GM15510 (cell line): ENCODE measurements around the gene RIMS4.

Source experiments
- POLR2A ChIP-seq: IDR thresholded peaks from 3 replicates; pipeline ENCODE4 v1.6.1; 2011; ENCODE audit warnings: borderline replicate concordance; ENCODE audit not compliant: insufficient read length; ENCODE audit errors: extremely low read depth

The RIMS4 gene

DNA sequence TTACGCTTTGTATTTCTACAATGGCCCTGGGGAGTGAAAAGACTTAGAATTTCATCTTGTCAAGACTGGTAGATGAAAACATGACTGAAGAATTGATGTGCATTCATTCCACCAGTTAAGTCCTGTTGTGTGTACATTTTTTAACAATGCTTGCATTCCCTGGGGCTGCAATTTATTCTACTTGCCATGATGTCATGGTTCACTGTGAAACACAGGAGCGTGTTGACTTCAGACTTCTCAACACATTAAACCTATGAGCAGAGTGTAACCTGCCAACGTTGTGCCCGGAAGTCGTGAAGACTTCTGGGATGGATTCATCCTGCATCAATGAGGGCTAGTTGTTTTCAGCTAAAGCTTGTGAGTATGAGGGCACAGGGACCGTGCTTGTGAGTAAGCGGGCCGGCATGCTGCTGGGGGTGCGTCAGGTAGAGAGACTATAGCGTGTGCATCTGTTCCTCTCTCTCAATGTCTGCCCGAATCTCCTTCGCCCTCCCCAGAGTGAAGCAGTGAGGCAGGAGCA lies 26.3 kb upstream of the RIMS4 start:
- no peak for TF ChIP-seq POLR2A

DNA sequence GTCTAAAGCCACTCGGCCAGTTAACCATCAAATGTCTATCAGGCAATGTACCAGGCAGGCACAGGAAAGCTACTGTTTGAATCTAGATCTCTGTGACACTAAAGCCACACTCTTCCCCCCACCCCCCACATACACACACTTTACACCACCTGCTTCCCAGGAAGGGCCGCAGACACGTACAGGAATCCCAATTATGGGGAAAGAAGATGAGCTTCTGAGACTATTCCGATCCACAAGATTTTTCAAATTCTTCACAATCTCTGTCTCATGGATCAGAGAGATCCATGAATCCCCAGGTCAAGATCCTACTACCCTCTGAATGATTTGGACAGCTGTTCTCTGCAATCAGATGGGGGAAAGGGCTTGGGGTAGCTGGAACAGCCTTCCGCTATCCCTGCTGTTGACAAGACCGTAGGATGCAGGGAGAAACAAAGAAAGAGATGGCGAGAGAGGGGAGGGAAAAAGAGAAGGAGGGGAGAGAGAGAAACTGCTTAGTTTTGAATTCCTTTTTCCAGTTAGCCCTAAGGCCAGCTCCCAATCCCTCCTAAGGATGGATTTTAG lies 25.4 kb upstream of the RIMS4 start:
- TF ChIP-seq POLR2A = no peak

DNA sequence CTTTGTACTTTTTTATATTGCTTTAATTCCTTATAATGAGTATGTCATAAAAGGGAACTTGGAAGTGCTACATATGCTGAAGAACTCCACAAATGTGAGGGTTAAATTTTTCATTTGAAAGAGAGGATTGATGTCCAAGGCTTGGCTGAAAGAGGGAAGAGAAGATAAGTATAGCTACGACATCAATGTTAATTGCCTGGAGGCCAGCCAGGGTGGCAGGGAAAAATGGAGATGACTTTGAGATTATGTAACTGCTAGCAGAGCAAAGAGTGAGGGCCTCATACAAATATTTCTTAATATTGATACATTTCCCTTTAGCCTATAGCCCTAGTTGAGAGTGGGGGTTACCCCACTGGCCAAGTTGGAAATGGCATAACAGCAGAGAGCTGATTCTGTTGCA lies 24.8 kb upstream of the RIMS4 start:
- no peak for TF ChIP-seq POLR2A

DNA sequence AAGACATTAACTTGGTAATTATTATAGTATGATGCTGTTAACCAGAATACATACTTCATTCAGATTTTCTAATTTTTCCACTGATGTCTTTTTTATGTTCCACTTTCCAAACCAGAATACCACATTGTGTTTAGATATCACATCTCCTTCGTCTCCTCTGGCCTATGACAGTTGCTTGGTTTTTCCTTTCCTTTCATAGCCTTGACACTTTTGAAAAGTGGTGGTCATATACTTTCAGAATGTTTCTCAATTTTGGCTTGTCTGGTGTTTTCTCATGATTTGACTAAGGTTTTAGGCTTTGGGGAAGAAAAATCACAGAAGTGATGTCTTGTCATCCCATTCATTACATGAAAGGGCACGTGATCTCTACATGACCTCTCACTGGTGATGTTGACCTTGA lies 24.3 kb upstream of the RIMS4 start:
- TF ChIP-seq POLR2A = no peak

DNA sequence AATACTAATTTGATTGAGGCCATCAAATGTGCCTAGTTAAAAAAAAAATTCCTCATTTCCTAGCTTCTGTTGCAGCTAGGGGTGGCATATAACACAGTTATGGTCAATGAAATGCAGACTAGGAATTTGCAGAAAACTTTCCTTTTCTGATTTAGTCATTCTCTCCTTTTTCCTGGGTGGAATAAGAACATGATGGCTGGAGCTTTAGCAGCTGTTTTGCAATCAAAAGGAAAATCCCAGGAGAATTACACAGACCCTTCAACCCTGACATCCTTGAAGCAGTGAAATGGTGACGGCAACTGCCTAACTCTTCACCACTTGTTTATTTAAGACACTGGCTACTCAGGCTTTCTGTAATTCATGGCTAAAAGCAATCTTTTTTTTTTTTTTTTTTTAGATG lies 23.1 kb upstream of the RIMS4 start:
- no peak for TF ChIP-seq POLR2A

DNA sequence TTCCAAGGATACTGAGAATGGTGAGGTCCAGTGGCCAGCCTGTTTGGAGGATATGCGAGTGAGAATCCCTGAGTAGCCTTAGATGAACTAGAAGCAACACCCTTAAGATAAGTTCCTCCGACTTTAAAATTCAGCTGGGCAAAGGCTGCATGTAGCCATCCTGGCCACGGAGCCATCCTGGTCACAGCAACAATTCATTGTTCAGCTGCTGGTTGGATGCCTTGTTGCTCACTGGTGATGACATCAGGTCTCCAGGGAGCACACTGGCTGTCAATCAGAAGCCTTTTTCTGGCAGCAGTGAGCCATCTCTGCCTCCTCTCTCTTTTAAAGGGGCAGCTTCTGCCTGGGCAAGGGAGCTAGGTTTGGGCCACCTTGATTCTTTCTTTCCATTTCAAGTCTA lies 22.4 kb upstream of the RIMS4 start:
- TF ChIP-seq POLR2A = no peak

DNA sequence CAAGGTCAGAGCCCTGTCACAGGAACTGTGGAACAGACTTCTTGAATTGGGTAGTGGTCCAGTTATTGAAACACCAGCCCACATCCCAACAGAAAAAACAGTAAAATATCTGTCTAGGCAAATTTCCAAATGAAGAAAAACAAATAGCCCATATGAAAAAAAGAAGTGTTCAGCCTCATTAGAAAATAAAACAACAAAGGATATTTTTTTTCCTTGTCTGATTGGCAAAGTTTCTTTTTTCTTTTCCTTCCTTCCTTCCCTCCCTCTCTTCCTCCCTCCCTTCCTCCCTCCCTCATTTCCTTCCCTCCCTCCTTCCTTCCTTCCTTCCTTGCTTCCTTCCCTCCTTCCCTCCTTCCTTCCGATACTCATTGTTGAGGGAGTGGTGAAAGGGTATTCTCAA lies 20.6 kb upstream of the RIMS4 start:
- no peak for TF ChIP-seq POLR2A

DNA sequence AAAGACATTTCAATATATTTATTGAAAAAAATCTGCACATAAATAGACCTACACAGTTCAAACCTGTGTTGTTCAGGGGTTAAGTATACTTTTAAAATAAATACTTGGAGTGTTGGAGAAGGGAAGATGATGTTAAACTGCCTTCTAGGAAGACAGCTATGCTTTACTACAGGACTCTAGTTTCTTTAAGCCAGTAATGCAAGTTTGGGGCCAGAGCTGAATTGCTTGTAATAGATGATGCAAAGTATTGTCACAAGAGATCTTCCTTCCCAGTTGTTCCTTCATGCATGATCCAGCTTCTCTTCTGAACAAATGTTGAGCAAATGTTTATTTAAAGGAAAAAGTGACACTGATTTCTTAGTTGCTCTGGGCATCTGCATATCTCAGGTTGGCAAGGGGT lies 20.2 kb upstream of the RIMS4 start:
- no peak for TF ChIP-seq POLR2A

DNA sequence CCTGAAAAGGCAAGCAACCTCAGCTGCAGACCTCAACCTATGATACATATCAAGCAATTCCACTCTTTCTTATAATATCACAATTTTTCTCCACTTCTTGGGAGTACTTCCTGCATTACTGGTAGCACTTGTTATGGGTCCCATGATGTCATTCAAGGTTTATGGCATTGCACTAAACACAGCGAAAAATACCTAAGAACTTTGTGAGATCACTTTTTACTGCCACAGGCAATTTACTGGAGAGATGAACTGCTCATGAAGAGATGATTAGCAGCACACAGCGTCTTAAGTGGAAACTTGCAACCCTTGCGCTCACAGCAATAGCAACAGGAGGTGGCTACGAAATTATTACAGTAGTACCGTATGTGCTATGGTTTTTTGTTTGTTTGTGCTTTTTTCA lies 19.3 kb upstream of the RIMS4 start:
- TF ChIP-seq POLR2A = no peak

DNA sequence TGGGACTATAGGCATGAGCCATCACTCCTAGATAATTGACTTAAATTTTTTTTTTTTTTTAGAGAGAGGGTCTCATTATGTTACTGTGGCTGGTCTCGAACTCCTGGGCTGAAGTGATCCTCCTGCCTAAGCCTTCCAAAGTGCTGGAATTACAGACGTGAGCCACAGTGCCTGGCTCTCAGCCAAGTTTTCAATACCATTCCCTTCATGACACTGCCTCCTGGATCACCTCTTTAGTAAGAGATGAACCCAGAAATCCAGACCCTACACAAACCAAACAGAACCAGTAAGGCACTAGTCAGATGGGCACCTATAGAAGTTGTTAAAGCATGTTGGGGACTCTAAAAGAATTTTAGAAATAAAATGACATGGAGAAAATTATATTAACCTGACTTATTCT lies 18.3 kb upstream of the RIMS4 start:
- TF ChIP-seq POLR2A = no peak

DNA sequence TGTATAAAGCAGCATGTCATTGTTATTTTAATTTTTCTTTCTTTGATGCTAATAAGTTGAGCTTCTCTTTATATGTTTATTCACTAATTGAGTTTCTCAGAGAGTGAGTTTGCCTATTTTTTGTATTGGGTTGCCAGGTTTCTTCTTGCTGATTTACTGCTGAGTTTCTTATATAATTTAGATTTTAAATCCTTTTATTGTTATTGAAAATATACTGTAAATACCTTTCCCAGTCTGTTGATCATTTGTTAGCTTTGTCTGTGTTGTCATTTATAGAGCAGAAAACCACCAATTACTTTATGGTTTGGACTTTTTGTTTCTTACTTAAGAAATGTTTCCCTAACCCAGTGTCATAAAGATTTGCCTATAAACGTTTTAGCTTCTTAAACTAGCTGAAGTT lies 17.1 kb upstream of the RIMS4 start:
- no peak for TF ChIP-seq POLR2A

DNA sequence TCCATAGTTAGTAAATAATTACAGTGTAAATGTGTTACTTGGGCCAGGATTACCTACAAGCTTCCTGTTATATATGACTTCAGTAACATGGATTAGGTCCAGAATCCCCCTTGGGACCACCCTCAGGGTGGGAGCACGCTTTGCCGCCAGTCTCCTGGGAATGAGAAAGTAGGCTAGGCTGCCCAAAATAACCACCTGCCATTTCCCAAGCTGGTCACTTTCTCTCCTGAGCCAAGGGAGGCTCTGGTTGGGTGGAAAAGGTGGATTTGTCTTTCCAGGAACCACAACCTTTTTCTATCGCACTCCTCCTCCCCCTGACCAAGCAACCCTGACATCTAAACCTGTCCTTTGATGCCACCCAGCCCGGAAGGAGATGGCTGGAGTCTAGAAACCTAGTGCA lies 9.6 kb upstream of the RIMS4 start:
- TF ChIP-seq POLR2A = no peak

DNA sequence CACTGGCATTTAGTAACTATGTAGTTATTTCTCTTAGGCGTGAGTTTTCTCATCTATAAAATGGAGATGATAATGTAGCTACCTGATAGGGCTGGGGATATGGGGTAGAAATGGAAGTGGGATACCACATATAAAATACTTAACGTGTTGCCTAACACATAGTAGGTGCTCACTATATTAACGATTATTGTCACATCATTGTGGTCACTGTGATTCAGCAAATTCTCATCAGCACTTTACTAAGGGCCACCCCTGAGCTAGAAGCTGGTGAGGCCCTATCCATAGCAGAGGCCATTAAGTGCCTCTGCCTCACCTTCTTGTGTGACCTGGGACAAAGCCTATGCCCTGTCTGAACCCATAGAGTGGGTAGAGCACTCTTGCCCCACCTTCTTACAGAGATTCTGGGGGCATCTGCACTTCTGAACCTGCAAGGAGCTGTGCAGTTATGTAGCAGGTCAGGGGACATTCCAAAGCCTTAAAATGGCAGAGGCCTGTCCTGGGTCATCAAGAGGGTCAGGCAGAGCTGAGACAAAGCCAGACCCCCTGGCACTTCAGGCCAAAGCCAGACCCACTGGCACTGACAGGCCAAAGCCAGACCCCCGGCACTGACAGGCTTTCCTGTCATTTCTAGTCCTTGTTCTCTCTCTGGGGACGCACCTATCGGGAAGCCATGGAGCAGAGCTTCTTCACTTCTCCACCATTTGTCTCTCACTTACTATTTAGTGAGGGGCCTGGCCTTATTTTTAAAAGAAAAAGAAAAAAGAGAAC lies 7.0 kb upstream of the RIMS4 start:
- no peak for TF ChIP-seq POLR2A

DNA sequence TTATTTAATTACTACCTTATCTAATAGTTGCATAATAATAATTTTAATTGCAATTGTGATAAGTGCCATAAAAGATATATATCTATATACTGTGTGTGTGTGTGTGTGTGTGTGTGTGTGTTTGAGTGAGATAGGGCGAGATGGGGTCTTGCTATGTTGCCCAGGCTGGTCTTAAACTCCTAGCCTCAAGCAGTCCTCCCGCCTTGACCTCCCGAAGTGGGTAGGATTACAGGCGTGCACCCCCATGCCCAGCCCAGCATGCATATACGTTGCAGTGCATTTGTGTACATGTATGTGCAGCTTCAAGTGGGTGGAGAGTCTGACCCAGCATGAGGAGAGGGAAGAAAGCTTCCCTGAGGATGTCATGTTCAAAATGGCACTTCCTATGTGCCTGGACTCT lies 4.6 kb upstream of the RIMS4 start:
- TF ChIP-seq POLR2A = no peak

DNA sequence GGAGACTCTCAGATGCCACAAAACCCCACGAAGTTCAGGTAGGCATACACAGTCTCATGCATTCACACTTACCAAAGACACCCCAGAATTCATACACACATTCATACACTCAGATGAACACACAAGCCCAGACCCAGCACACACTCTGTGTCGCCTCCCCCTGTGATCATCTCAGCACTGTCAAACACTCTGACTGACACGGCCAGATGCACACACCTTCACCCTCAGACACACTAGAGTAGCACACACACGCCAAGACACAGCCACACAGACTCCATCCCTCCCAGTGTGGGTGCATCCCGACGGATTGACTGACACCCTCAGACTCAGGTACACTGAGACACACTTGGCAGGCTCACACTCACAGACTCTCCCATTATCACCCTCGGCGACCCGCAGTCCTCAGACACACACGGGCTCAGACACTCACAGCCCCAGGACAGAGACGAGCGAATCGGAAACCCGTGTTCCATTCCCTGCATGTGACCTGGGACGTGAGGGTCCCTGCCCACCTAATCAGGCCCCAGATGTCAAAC lies 872 bp upstream of the RIMS4 start:
- TF ChIP-seq POLR2A = no peak

DNA sequence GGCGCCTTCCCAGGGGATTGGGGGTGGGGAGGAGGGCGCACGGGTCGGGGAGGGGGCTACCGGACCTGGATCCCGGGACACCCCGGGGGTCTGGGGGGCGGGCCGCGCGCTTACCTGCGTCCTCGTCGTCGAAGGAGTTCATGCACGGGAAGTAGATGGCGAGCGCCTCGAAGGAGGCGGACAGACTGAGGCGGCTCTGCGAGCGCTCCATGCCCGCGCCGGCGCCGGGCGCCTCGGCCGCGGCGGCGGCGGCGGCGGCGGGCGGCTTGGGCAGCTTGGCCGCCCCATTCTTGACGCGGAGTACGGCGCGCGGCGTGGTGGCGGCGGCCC lies 320 bp downstream of the RIMS4 start:
- TF ChIP-seq POLR2A = no peak

DNA sequence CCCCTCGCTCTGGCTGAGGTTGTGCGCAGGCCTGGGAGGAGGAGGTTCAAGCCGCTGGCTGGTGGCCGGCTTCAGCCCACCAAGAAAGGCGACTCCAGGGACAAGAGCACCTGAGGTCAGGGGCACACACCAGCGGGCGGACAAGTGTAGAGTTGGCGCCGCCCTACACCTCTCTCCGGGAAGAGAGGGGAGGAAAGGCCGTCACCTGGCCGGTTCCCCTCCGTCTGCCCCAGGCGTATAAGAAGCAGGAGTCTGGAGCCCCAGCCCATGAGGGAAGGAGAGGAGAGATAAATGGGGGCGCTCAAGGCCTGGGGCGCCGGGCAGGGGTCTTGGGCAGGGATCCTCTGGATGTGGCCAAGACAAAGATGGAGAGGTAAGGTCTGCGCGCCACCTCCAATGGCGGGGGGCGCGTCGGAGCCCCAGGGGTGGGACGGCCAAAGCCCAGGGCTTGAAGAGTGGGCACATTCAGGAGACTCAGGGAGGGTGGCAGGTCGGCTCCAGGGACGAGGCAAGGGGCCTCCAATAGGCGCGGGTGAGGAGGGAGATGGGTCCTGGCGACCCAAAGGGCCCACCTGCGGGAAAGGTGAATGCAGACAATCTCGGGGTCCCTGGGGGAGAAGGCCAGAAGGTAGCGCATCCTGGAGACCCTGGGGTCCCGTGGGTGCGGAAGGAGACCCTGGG lies 826 bp downstream of the RIMS4 start:
- no peak for TF ChIP-seq POLR2A

DNA sequence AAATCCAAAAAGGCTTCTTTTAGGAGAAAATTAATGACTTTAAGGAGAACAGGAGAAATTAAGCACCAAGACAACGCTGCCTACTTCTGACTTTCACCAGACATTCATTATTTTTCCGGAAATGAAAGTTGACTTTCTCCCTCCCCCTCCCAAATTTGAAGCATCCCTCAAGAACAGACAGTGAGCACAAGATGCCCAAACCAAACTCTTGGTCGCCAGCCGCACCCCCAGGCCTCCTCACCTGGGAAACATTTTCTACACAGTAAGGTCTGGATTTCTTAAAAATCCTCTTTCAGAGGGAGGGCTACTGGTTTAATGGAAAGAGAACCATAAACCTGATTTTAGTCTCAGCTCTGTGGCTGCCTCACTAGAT lies 2.7 kb downstream of the RIMS4 start:
- no peak for TF ChIP-seq POLR2A
